ENCODE measurements around the gene PPP1R14C. TPM values are rescaled to one million over a fixed set of nuclear protein-coding genes. Genes with fewer than 3 reads are reported as not detected.
A peak's percentile ranks its signal among the peaks of the same experiment; 100 is the strongest.

Gene PPP1R14C
- total RNA-seq, 6 donors from 2014 or later = 12.0 to 34.5 (median 16.8) TPM

DNA sequence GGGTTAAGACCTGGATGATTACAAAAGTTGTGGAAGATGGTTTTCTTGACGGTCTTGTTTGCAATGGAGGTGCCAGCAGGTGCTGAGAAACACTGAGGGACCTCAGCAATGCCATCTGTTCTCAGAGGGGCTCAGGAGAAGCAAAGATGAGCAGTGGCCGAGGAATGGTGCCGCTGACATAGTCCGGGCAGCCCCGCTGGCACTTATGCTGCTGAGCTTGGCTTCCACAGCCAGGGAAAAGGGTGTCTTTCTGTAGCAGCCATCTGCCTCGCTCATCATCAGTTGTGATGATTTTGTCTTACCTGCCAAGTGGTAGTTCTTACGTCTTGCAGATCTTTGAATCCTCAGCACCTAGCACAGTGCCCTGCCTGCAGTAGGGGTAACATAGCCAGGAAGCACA lies 55.7 kb downstream of the PPP1R14C start:
- DNase-seq = no peak
- Histone ChIP-seq H3K4me3 (no peak overlapping the region), H3K36me3 (no peaks in the 10 kb centered on the region), H3K27ac (no peak overlapping the region), H3K4me1 (peaks cover 0 to 28% (median 0%) of the 10 kb centered on the region in 4 donors), H3K9me3 (no peaks in the 10 kb centered on the region), H3K27me3 (no peaks in the 10 kb centered on the region)
- WGBS, 2 donors = 93% methylated on average over 7 of the region's 7 CpGs
- ATAC-seq (ENCODE audit: low FRiP score in 2 of 2) = no peak
- TF ChIP-seq EP300 (IDR thresholded peaks at IDR 0.05) (no peak), POLR2A (IDR thresholded peaks at IDR 0.05) (no peak), POLR2AphosphoS5 (IDR thresholded peaks at IDR 0.05) (no peak)
- TF ChIP-seq, protein P1, sequence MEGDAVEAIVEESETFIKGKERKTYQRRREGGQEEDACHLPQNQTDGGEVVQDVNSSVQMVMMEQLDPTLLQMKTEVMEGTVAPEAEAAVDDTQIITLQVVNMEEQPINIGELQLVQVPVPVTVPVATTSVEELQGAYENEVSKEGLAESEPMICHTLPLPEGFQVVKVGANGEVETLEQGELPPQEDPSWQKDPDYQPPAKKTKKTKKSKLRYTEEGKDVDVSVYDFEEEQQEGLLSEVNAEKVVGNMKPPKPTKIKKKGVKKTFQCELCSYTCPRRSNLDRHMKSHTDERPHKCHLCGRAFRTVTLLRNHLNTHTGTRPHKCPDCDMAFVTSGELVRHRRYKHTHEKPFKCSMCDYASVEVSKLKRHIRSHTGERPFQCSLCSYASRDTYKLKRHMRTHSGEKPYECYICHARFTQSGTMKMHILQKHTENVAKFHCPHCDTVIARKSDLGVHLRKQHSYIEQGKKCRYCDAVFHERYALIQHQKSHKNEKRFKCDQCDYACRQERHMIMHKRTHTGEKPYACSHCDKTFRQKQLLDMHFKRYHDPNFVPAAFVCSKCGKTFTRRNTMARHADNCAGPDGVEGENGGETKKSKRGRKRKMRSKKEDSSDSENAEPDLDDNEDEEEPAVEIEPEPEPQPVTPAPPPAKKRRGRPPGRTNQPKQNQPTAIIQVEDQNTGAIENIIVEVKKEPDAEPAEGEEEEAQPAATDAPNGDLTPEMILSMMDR (IDR thresholded peaks at IDR 0.05) = no peak

DNA sequence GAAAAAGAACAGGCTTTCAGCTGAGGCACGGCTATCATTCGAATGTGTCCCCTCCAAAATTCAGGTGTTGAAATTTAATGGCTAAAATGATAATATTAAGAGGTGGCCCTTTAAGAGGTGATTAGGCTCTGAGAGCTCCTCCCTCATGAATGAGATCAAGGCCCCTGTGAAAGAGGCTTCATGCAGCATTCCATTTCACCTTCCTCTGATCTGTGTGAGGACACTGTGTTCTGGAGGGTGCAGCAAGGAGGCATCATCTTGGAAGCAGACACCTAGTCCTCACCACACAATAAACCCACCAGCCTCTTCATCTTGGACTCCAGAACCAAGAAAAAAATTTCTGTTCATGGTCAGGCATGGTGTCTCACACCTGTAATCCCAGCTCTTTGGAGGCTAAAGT lies 56.4 kb downstream of the PPP1R14C start:
- Histone ChIP-seq H3K27me3 (no peaks in the 10 kb centered on the region), H3K27ac (no peak overlapping the region), H3K4me1 (peaks cover 0 to 28% (median 0%) of the 10 kb centered on the region in 4 donors), H3K4me3 (no peak overlapping the region), H3K36me3 (no peaks in the 10 kb centered on the region), H3K9me3 (no peaks in the 10 kb centered on the region)
- TF ChIP-seq POLR2A (IDR thresholded peaks at IDR 0.05) = no peak
- no peak for TF ChIP-seq EP300 (IDR thresholded peaks at IDR 0.05)
- TF ChIP-seq, protein P1 (IDR thresholded peaks at IDR 0.05) = no peak
- TF ChIP-seq POLR2AphosphoS5 (IDR thresholded peaks at IDR 0.05) = no peak
- DNase-seq (no peak), ATAC-seq (ENCODE audit: low FRiP score in 2 of 2) (no peak)
- 96% methylated on average over 2 of the region's 2 CpGs for WGBS, 2 donors

DNA sequence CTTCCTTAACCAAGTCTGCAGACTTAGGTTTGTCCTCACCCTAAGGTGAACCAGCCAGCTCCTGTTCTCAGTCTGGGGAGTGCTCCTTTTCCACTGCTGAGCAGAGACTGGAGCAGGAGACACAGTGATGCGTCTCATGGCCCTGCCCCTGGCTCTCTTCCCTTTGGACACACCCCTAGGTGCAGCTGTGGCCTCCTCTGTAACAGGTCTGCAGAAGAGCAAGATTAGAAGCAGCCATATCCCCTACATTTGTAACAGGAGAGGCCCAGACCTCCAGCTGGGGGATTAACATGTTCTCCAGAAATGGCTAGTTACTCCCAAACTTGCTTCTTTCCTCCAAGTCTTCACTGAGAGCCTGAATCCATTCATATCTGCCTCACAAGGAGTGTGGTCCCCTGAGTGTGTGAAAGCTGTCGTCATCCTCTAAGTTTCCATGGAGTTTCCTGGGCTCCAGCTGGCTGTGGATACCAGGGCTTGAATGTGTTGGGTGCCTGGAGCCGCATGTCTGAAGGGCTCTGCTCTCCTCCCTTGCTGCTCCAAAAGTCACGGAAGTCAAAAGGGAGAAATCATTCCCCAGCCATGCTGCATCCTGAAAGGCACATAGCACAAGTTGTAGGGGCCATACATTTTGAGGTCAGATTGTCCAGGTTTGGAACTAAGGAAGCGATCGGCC lies 57.7 kb downstream of the PPP1R14C start:
- 88 to 89% methylated on average over 4 to 6 of the region's 6 CpGs for WGBS, 2 donors
- DNase-seq (no peak), ATAC-seq (ENCODE audit: low FRiP score in 2 of 2) (peak in 1 of 2 donors; percentile 25)
- no peaks in the 10 kb centered on the region for H3K36me3 ChIP-seq
- no peak overlapping the region for H3K4me3 ChIP-seq
- no peaks in the 10 kb centered on the region for H3K9me3 ChIP-seq
- TF ChIP-seq POLR2AphosphoS5 (IDR thresholded peaks at IDR 0.05) (no peak), EP300 (IDR thresholded peaks at IDR 0.05) (no peak), POLR2A (IDR thresholded peaks at IDR 0.05) (no peak)
- TF ChIP-seq, protein P1 (IDR thresholded peaks at IDR 0.05) = no peak
- H3K27me3 ChIP-seq = no peaks in the 10 kb centered on the region
- peaks cover 0 to 25% (median 0%) of the 10 kb centered on the region in 4 donors for H3K4me1 ChIP-seq
- no peak overlapping the region for H3K27ac ChIP-seq

DNA sequence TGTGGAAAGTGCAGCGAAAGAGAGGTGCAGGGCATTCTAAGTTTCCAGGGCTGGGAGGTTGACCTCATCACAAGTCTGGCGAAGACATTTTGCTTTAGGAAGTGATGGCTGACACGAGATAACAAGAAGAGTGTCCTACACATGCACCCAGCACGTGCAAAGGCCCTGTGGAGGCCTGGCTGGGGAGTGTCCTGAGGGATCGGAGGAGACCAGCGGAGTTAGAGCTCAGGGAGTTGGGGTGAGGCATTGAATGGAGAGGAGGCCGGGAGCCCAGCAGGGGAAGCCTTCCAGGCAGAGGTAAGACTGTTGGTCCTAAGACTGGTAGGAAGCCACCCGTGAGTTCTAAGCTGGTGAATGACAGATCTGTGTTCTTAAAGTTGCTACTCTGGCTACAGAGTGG lies 58.4 kb downstream of the PPP1R14C start:
- no peak for TF ChIP-seq EP300 (IDR thresholded peaks at IDR 0.05)
- TF ChIP-seq, protein P1 (IDR thresholded peaks at IDR 0.05) = no peak
- no peak for TF ChIP-seq POLR2AphosphoS5 (IDR thresholded peaks at IDR 0.05)
- no peak for TF ChIP-seq POLR2A (IDR thresholded peaks at IDR 0.05)
- H3K9me3 ChIP-seq = no peaks in the 10 kb centered on the region
- H3K36me3 ChIP-seq = no peaks in the 10 kb centered on the region
- ATAC-seq (ENCODE audit: low FRiP score in 2 of 2) (no peak), DNase-seq (no peak)
- no peak overlapping the region for H3K4me3 ChIP-seq
- H3K27ac ChIP-seq = no peak overlapping the region
- 87 to 91% methylated on average over 8 of the region's 8 CpGs for WGBS, 2 donors
- H3K27me3 ChIP-seq = no peaks in the 10 kb centered on the region
- peaks cover 0 to 17% (median 0%) of the 10 kb centered on the region in 4 donors for H3K4me1 ChIP-seq
